GM18861 (cell line): ENCODE data around the gene SNX9.
A peak's percentile ranks its signal among the peaks of the same experiment; 100 is the strongest.

Experiments used
- ATAC-seq: cut with Tn5 transposase; IDR thresholded peaks from one replicate; pipeline ENCODE4 v1.9.1; 2021; ENCODE audit not compliant: unreplicated experiment

The SNX9 gene

GRCh38 chr6:157800420-157801237 lies 22.4 kb upstream of the SNX9 start:
- ATAC-seq, result peak; percentile 87

DNA sequence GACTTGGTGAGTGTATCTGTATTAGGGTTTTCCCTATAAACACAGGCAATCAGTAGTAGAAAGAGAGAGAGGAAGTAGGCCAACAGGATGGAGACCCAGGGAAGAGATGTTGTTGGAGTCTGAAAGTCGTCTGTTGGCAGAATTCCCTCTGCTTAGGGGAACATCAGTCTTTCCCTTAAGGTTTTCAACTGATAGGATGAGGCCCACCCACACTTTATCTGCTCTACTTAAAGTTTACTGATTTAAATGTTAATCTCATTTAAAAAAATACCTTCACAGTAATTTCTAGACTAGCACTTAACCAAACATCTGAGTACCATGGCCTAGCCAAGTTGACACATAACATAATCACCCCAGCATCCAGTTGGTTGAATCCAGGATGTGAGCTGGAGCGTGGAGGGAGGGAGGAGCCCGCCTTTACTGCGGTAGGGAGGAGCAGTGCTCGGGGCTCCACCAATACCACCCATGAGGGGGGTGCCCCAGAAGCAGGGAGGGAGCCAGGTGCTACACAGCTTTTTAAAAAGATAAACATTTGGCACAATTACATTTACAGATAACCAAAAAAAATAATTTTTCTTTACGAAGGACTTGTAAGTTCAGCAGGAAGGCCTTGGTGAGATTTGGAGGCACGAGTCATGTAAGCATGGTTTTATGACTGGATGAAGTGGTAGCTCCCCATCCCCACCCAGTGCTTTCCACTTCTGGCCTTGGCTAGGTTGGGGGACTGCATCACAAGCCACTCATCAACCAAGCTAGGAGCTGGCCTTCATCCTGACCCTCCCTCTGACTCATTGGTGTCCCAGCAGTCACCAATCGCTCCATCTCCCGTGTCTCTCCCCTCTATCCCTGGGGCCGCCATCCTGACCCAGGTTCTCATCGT lies 18.4 kb upstream of the SNX9 start:
- no peak for ATAC-seq

- no peak for ATAC-seq
These were observed 16.8 kb upstream of the SNX9 start for GRCh38 chr6:157806131-157806855.

GRCh38 chr6:157806856-157807215 lies 16.2 kb upstream of the SNX9 start:
- no peak for ATAC-seq

GRCh38 chr6:157808405-157808950 lies 14.6 kb upstream of the SNX9 start:
- ATAC-seq, result no peak

- ATAC-seq, result no peak
These were observed 13.4 kb upstream of the SNX9 start for GRCh38 chr6:157809613-157810012.

DNA sequence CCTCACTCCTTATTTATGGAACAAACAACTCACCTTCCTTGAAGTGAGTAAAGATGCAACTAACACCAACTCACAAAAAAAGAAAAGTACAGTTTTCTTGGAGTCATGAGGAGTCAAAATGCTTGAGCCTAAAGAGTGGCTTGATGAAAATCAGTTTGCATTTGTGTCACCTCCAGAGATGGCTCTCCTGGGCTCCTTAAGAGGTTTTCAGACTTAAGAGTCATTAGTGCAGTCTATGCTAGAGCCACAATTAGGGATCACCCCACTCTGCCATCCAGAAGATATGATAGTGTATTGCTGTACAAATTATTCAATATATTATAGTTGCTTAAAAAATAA lies 11.9 kb upstream of the SNX9 start:
- no peak for ATAC-seq

DNA sequence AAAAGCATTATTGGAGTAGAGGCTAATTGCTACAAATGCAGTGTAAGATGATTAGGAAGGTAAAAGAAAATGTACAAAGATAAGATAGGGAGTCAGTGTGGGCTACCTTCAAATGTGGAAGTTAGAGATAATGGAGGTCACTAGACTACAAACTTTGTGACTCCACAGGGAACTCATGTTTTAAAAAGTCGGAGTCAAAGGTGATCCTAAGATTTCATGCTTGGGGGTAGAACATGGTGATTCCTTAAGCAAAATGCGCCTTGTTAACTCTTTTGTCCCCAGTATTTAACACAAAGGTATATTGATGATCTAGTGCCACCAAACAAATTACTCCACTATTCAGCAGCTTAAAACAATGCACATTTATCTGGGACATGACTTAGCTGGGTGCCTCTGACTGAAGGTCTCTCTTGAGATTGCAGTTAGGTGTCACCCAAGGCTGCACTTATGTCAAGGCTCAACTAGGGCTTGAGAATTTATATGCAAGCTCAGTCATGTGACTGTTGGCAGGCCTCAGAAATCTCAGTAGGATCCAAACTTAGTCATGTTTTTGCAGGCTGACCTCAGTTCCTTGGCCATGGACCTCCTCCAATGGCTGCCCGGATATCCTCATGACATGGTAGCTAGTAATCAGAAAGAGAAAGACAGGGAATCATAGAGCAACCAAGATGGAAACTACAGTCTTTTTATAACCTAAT lies 11.4 kb upstream of the SNX9 start:
- ATAC-seq, result no peak

DNA sequence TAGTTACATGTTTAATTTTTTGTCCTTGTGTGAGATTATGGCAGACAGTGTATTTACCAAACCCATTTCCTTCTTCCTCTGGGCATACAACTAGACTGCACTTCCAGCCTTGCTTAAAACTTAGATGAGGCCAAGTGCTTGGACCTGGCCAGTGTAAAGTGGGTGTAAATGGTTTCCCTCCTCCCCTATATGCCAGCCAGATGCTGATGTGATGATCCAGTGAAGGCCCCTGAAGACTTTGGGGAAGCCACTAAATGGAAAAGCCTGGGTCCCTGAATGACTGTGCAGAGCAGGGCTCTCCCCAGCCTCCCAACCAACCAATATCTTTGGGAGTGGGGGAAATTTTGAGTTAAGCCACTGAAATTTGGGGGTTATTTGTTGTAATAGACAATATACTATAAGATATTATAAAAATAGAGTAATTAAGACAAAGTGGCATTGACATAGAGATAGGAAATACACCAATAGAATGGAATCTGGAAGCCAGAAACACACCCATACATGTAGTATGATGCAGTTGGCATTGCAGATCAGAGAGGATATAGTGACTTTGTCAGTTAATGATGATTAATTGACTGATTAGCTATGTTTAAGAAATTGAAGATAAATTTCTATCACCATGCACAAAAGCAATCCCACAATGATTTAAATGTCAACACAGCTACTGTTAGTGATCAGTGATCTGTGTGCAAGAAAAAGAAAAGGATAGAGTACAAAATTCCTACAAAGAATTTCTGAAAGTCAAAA lies 10.4 kb upstream of the SNX9 start:
- no peak for ATAC-seq

DNA sequence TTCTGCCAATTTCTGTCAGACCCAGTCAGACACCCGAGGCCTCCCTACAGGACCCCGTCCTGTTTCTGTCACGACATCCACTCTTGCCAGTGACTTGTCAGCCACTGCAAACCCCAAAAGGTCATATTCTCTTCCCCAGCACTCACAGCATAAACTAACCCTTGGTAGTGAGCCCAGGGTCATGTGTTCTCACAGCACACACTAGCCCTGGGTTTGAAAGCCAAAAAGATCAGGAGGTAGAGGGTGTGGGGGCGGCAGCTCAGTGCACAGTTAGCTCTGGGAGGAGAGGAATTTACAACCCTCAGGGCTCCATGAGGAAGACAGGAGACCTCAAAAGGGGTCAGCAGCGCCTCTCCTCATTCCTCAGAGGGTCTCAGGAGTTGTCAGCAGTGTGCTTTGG lies 9.9 kb upstream of the SNX9 start:
- ATAC-seq, result no peak

DNA sequence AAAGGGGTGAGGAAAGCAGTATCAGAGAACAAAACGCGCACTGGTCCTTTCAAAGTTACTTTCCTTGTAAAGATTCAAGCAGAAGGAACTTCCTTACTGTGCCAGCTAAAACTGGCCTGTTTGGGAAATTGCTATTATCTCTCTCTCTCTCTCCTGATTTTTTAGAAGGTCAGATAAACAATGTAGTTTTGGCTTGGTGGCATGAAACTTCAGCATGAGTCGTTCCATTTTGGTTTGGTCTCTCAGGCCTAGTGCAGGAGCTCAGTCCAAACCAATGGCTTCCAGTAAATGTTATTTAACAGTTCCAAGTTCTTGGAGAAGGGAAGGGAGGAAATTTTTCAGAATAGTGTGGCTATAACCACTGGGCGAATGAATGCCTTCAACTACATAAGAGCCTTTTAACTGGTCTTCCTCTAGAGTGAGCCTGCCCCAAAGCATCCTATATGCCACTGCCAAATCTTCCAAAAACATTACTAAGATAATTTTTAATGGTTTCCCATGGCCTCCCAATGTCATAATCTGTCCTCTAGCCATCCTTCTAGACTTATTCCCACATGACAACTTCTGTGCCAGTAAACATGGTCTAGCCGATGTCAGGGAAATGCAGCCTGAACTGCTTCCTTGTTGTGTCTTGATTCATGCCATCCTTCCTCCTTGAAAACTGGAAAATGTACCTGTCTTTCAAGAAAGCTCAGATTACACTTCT lies 9.1 kb upstream of the SNX9 start:
- ATAC-seq, result no peak

DNA sequence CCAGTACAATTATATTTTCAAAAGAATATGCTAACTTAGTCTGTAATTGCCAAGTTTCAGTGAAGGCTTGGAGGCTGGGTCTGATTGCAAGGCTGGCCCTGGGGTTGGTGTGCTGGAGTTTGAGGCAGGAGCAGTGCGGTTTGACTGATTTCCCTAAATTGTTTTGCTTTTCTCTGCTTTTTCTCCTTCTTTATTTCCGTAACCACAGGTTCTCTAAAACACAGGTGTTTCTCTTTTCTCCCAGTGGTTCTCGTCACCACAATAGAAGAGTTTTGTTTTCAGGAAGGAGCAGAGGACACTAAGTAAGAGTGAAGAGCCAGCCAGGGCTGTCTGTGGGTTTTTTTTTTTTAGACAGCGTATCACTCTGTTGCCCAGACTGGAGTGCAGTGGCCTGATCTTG lies 8.2 kb upstream of the SNX9 start:
- ATAC-seq, result no peak

GRCh38 chr6:157821342-157822033 lies 1.6 kb upstream of the SNX9 start:
- ATAC-seq, result no peak

GRCh38 chr6:157822245-157823000 lies 623 bp upstream of the SNX9 start:
- peak; percentile 11 for ATAC-seq

GRCh38 chr6:157823528-157824370 lies 703 bp downstream of the SNX9 start:
- peak; percentile 48 for ATAC-seq

DNA sequence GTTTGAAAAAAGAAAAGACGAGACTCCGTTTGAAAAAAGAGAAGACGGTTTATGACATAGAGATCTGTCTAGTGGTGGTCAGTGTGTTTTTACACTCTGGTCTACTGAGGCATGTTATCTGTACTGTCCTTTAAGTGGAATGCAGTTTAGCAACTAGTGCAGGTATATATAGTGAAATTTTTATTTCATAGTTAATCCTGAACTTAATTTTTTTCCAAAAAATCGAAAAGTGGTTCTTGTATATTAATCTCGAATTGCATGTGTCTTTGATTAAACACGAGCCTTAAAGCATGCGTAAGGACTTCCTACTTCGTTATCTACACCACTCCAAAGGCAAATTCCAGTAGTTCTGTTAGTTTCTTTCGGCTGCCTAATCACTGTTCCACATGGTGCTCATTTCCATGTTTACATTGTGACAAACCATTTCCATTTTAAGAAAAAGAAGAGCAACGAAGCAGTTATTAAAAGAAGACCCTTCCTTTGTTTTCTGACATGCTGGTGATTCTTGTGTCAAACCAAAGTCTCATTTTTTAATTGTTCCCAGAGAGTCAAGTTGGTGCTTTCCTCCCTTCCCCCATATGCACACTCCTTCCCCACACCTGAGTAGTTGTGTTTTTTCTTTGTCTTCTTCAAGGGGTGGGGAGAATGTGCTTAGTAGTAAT lies 2.3 kb downstream of the SNX9 start:
- no peak for ATAC-seq
